Measurements from ENCODE around the gene GSTO2. TPM values are rescaled to one million over a fixed set of nuclear protein-coding genes. Genes with fewer than 3 reads are reported as not detected.

GSTO2 gene
- total RNA-seq, 1 donor from 2014 or later: 7.8 TPM

DNA sequence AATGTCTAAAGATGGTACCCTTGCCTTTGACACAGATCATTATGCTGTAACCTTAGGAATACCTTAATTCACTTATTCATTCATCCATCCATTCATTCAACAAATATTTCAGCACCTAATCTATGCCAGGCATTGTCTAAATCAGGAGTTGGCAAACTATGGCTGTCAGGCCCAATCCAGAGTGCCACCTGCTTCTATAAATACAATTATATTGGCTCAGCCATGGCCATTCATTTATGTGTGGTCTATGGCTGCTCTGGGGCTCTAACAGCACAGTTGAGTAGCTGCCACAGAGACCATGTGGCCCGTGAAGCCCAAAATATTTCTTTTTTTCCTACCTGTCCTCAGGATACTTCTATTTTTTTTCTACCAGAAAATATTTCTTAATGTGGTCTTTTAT is 75.2 kb downstream of the GSTO2 start:
- no peak overlapping the region for H3K4me3 ChIP-seq
- intact Hi-C loops (cut with DNase I): no loop called here
- ATAC-seq (no peak), DNase-seq (no peak)
- no peaks in the 10 kb centered on the region for H3K27me3 ChIP-seq (ENCODE audit: low read depth)
- H3K9me3 ChIP-seq: no peaks in the 10 kb centered on the region
- H3K4me1 ChIP-seq: peaks cover 30% of the 10 kb centered on the region
- TF ChIP-seq, protein P1, sequence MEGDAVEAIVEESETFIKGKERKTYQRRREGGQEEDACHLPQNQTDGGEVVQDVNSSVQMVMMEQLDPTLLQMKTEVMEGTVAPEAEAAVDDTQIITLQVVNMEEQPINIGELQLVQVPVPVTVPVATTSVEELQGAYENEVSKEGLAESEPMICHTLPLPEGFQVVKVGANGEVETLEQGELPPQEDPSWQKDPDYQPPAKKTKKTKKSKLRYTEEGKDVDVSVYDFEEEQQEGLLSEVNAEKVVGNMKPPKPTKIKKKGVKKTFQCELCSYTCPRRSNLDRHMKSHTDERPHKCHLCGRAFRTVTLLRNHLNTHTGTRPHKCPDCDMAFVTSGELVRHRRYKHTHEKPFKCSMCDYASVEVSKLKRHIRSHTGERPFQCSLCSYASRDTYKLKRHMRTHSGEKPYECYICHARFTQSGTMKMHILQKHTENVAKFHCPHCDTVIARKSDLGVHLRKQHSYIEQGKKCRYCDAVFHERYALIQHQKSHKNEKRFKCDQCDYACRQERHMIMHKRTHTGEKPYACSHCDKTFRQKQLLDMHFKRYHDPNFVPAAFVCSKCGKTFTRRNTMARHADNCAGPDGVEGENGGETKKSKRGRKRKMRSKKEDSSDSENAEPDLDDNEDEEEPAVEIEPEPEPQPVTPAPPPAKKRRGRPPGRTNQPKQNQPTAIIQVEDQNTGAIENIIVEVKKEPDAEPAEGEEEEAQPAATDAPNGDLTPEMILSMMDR (IDR thresholded peaks at IDR 0.05): no peak
- H3K36me3 ChIP-seq: no peaks in the 10 kb centered on the region
- no peak overlapping the region for H3K27ac ChIP-seq

DNA sequence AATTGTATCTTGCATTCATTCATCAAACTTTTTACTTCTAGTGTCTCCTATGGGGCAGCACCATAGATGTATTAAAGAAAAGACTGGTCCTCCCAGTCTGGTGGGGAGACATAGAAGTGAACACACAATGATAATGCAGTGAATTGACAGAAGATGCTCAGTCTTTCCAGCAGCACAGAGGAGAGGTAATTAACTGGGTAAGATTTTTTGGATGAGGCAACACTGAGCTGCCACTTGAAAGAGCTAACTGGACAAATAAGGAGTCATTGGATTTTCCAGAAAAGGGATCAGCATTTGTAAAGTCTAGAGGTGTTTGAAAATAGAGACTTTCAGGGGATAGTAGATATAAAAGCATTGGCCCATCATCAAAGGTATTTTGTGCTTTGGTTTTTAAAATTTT is 76.5 kb downstream of the GSTO2 start:
- no peak for ATAC-seq
- Histone ChIP-seq H3K27ac (no peak overlapping the region), H3K36me3 (no peaks in the 10 kb centered on the region), H3K9me3 (no peaks in the 10 kb centered on the region), H3K4me1 (peaks cover 34% of the 10 kb centered on the region), H3K27me3 (ENCODE audit: low read depth) (no peaks in the 10 kb centered on the region), H3K4me3 (no peak overlapping the region)
- no peak for DNase-seq
- TF ChIP-seq, protein P1 (IDR thresholded peaks at IDR 0.05): no peak
- intact Hi-C loops (cut with DNase I): no loop called here

DNA sequence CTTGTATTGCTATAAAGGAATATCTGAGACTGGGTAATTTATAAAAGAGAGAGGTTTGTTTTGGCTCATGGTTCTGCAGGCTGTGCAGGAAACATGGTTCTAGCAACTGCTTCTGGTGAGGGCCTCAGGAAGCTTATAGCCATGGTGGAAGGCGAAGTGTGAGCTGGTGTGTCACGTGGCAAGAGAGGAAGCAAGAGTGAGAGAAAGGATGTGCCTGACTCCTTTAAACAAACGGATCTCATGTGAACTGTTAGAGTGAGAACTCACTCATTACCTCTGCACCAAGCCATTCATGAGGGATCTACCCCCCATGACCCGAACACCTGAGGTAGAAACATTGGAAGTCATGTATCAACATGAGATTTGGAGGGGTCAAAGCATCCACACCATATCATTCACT is 77.0 kb downstream of the GSTO2 start:
- Histone ChIP-seq H3K36me3 (no peaks in the 10 kb centered on the region), H3K9me3 (no peaks in the 10 kb centered on the region), H3K27me3 (ENCODE audit: low read depth) (no peaks in the 10 kb centered on the region), H3K27ac (no peak overlapping the region), H3K4me3 (no peak overlapping the region), H3K4me1 (peaks cover 33% of the 10 kb centered on the region)
- no peak for ATAC-seq
- no peak for DNase-seq
- TF ChIP-seq, protein P1 (IDR thresholded peaks at IDR 0.05): no peak
- intact Hi-C loops (cut with DNase I): no loop called here

DNA sequence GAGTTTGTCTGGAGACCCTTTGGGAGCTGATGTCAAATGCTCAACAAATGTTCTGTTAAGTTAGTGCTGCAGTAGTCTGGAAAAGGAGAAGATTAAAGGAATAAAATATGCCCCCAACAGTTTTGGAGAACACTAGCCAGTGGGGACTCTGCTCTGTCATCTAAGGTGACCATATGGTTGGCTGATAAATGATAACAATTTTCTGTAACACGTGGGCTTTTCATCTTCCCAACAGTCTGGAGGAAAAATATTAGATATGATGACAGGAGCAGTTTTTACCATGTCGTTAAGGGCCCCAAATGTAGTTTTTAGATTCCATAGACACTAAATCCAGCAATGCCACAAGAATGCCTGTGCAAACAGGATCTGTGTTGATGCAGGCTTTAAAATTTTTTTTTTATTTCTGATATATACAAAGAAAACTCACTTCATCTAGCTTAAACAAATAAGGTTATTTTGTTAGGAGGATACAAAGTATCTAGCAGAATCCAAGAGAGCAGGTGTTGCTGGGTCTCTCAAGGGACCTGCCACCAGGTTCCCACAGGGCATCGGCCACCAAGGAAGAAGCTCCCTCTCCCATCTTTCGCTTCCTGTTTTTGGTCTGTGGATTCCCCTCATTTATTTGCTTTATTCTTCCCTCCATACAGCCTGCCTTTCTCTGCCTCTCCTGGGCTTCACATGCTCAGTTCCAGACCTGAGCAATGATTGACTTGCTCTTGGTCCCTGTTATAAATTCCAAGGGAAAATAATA is 78.5 kb downstream of the GSTO2 start:
- no peak for ATAC-seq
- no peaks in the 10 kb centered on the region for H3K27me3 ChIP-seq (ENCODE audit: low read depth)
- intact Hi-C loops (cut with DNase I): no loop called here
- DNase-seq: no peak
- no peak overlapping the region for H3K27ac ChIP-seq
- no peaks in the 10 kb centered on the region for H3K9me3 ChIP-seq
- no peak overlapping the region for H3K4me3 ChIP-seq
- no peaks in the 10 kb centered on the region for H3K36me3 ChIP-seq
- peaks cover 45% of the 10 kb centered on the region for H3K4me1 ChIP-seq
- TF ChIP-seq, protein P1 (IDR thresholded peaks at IDR 0.05): no peak

DNA sequence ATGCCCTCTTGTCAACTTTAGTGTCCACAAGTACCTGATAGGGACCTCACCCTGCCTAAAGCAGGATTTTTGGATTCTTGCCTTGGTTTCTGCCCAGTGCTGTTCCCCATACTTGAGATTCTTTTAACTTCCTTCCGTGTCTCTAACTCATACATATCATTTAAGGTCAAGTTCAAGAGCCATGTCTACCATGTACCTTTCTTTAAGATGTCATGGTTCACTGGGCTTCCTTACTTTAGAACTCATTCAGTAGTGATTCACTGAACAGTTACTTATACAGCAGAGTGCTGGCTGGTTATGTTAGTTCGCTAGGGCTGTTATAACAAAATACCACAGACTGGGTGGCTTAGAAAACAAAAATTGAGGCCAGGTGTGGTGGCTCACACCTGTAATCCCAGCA is 79.6 kb downstream of the GSTO2 start:
- no peak overlapping the region for H3K4me3 ChIP-seq
- TF ChIP-seq, protein P1 (IDR thresholded peaks at IDR 0.05): no peak
- peak overlapping the region; percentile 74 for H3K27ac ChIP-seq
- ATAC-seq (peak in 1 of 2 donors; percentile 1), DNase-seq (no peak)
- H3K27me3 ChIP-seq (ENCODE audit: low read depth): no peaks in the 10 kb centered on the region
- intact Hi-C loops (cut with DNase I): no loop called here
- H3K36me3 ChIP-seq: no peaks in the 10 kb centered on the region
- no peaks in the 10 kb centered on the region for H3K9me3 ChIP-seq
- peaks cover 47% of the 10 kb centered on the region for H3K4me1 ChIP-seq
